Pancreas (tissue), 10 donors: Measurements from ENCODE around the gene POLD4. TPM values are rescaled to one million over a fixed set of nuclear protein-coding genes. Genes with fewer than 3 reads are reported as not detected.
A peak's percentile ranks its signal among the peaks of the same experiment; 100 is the strongest.

Source experiments
- ATAC-seq, 4 donors: fragments of 200-7000 bp; cut with Tn5 transposase; one replicate each; pipeline versions ENCODE4 v1.8.0 to v1.9.1; 2020; ENCODE audit warnings: mild to moderate bottlenecking in 4 of 4, moderate library complexity in 4 of 4
- DNase-seq, 6 donors: peaks; one replicate each; pipeline ENCODE4 v3.0.0-alpha.2; 2020
- FAIRE-seq: peaks from 2 replicates; lab custom pipeline; 2012; peaks lifted over from hg19 to GRCh38; lab: Jason Lieb, UNC
- H3K27ac ChIP-seq, 4 donors: fragments of 200-600 bp; sonication (generic); 1 replicate in 3 of 4; 2 replicates in 1 of 4; pipeline versions ENCODE4 v1.5.0 to v1.8.0; 2020
- H3K27me3 ChIP-seq, 4 donors: fragments of 200-600 bp; one replicate each; pipeline ENCODE4 v1.8.0; 2021
- H3K36me3 ChIP-seq, 3 donors: fragments of 200-600 bp; sonication (generic) in 1 of 3; one replicate each; pipeline versions ENCODE4 v1.5.0 to v1.8.0; 2020 to 2021
- H3K4me1 ChIP-seq, 3 donors: fragments of 200-600 bp; one replicate each; pipeline ENCODE4 v1.8.0; 2021
- H3K4me3 ChIP-seq, 4 donors: fragments of 200-600 bp; sonication (generic) in 2 of 4; one replicate each; pipeline versions ENCODE4 v1.5.0 to v1.8.0; 2020 to 2021
- H3K9me3 ChIP-seq, 4 donors: fragments of 200-600 bp; one replicate each; pipeline ENCODE4 v1.8.0; 2021
- CTCF ChIP-seq, 4 donors: fragments of 200-600 bp; sonication (generic) in 3 of 4; IDR thresholded peaks; one replicate each; pipeline versions ENCODE4 v1.5.0 to v1.8.0; 2021; ENCODE audit warnings: antibody characterized with exemption in 4 of 4
- WGBS, 2 donors: extraction: QIAGEN DNeasy Blood & Tissue Kit; methylation state at CpG; one replicate each; pipeline ENCODE4 v1.1.7; 2013; 5-methylcytosine and 5-hydroxymethylcytosine counted together
- intact Hi-C, 3 donors: fragments of 100-400 bp; cut with DNase I; formaldehyde crosslinking; loops; one replicate each; pipeline versions ENCODE4 v1.11.1 to v1.14.2; 2022
- polyA plus RNA-seq, 2 donors: library from polyadenylated mRNA; stranded (reverse); fragments of 200-250 nt; gene quantifications; one replicate each; pipeline ENCODE4 v1.2.3, GENCODE V29; 2013
- total RNA-seq, 6 donors: library from RNA; stranded (reverse); fragmentation: NEBNext Ultra II Directional in 4 of 6; extraction: Animal tissue kit (Norgen Biotek cat#: 25700) in 4 of 6; gene quantifications; one replicate each; pipeline versions ENCODE4 v1.2.1 to v1.2.4, GENCODE V29; 2021 to 2023
- donor health status: healthy with polysubstance abuse.
- donor health status: DM: no; HTN: no; CAD: no; lungs with moderate emphysema.
- donor health status: DM: no; HTN: no; CAD: no.
- donor health status: control.
- donor health status: control.
- donor health status: Bipolar disorder and iron deficiency.
- donor health status: DM: yes; HTN: yes; CAD: no.
- donor health status: DM: no; HTN: no; CAD: no.
- donor health status: DM: no; HTN: no; CAD: no.
- donor health status: DM: yes; HTN: yes; CAD: no.

Gene POLD4
- total and polyA plus RNA-seq, 8 donors, result 35.0 to 99.3 (median 46.0) TPM

GRCh38 chr11:67356864-67357561, 3.7 kb upstream of the POLD4 start:
- peak; percentile 15 to 42 (median 40) for ATAC-seq

GRCh38 chr11:67356387-67356863, 3.1 kb upstream of the POLD4 start:
- FAIRE-seq, result no peak

More at GRCh38 chr11:67356864-67357561, 3.7 kb upstream of the POLD4 start:
- intact Hi-C loops, result no loop called here
- peak; percentile 88 to 90 (median 89) for TF ChIP-seq CTCF (IDR thresholded peaks at IDR 0.05)
- 28 to 41% methylated on average over 3 of the region's 3 CpGs for WGBS, 2 donors
- H3K27ac ChIP-seq, result peak overlapping the region in 3 of 4 donors; percentile 17 to 98 (median 97)
- DNase-seq (peak; percentile 68 to 82 (median 75)), FAIRE-seq (no peak)
- H3K4me1 ChIP-seq, result peaks cover 0 to 38% (median 14%) of the 10 kb centered on the region in 3 donors
- H3K4me3 ChIP-seq, result no peak overlapping the region
- no peaks in the 10 kb centered on the region for H3K27me3 ChIP-seq
- H3K9me3 ChIP-seq, result no peaks in the 10 kb centered on the region
- H3K36me3 ChIP-seq, result no peaks in the 10 kb centered on the region

GRCh38 chr11:67355794-67356386, 2.5 kb upstream of the POLD4 start:
- H3K27me3 ChIP-seq, result no peaks in the 10 kb centered on the region
- 60% methylated on average over 4 of the region's 4 CpGs for WGBS, 2 donors
- H3K27ac ChIP-seq, result peak overlapping the region; percentile 8 to 98 (median 97)
- DNase-seq, result no peak
- peaks cover 7 to 48% (median 23%) of the 10 kb centered on the region in 3 donors for H3K4me1 ChIP-seq
- ATAC-seq, result no peak
- no peak for FAIRE-seq
- no peaks in the 10 kb centered on the region for H3K9me3 ChIP-seq
- intact Hi-C loops, result no loop called here
- no peak for TF ChIP-seq CTCF (IDR thresholded peaks at IDR 0.05)
- no peak overlapping the region for H3K4me3 ChIP-seq
- H3K36me3 ChIP-seq, result no peaks in the 10 kb centered on the region

More at GRCh38 chr11:67356387-67356863, 3.1 kb upstream of the POLD4 start:
- TF ChIP-seq CTCF (IDR thresholded peaks at IDR 0.05), result no peak
- intact Hi-C loops, result no loop called here
- Histone ChIP-seq H3K36me3 (no peaks in the 10 kb centered on the region), H3K4me3 (no peak overlapping the region), H3K27ac (peak overlapping the region; percentile 8 to 98 (median 57)), H3K4me1 (peaks cover 2 to 44% (median 18%) of the 10 kb centered on the region in 3 donors), H3K9me3 (no peaks in the 10 kb centered on the region), H3K27me3 (no peaks in the 10 kb centered on the region)
- 23 to 35% methylated on average over 2 to 4 of the region's 4 CpGs for WGBS, 2 donors
- DNase-seq, result no peak
- no peak for ATAC-seq

GRCh38 chr11:67355023-67355793, 1.9 kb upstream of the POLD4 start:
- DNase-seq (peak in 1 of 6 donors; percentile 59), ATAC-seq (no peak), FAIRE-seq (no peak)
- H3K4me3 ChIP-seq, result no peak overlapping the region
- H3K36me3 ChIP-seq, result no peaks in the 10 kb centered on the region
- peaks cover 9 to 51% (median 23%) of the 10 kb centered on the region in 3 donors for H3K4me1 ChIP-seq
- WGBS, 2 donors, result 80 to 83% methylated on average over 10 to 11 of the region's 11 CpGs
- no peaks in the 10 kb centered on the region for H3K27me3 ChIP-seq
- peak overlapping the region; percentile 97 to 98 (median 98) for H3K27ac ChIP-seq
- no peaks in the 10 kb centered on the region for H3K9me3 ChIP-seq
- intact Hi-C loops, result no loop called here
- no peak for TF ChIP-seq CTCF (IDR thresholded peaks at IDR 0.05)
